HEK293 (cell line): Measurements from ENCODE around the gene ZNF831.

Experiments
- CTCF ChIA-PET: fragments of 350-600 bp; formaldehyde crosslinking; extraction: SDS; loops from one replicate; lab custom pipeline; 2021; ENCODE audit warnings: antibody characterized with exemption; lab: Yijun Ruan, JAX
- POLR2A ChIA-PET: fragments of 300-600 bp; formaldehyde crosslinking; extraction: SDS; loops from one replicate; lab custom pipeline; 2020; ENCODE audit warnings: antibody characterized with exemption, inconsistent platforms; lab: Yijun Ruan, JAX
- H3K27ac ChIP-seq: fragments of 200-500 bp; sonication (Bioruptor generic); 2 replicates; pipeline ENCODE4 v1.5.1; 2014; ENCODE audit warnings: low read depth, low read length, control low read depth, inconsistent platforms; ENCODE audit errors: extremely low read depth
- H3K36me3 ChIP-seq, 2 experiments: fragments of 200-500 bp in 1 of 2; sonication (Bioruptor generic) in 1 of 2; 1 replicate in 1 of 2; 2 replicates in 1 of 2; pipeline ENCODE4 v1.5.1; 2014 to 2017; ENCODE audit warnings: inconsistent platforms in 2 of 2, low read length in 2 of 2; ENCODE audit not compliant: control insufficient read depth in 2 of 2, insufficient read depth in 1 of 2
- H3K4me1 ChIP-seq: fragments of 200-500 bp; sonication (Bioruptor generic); 2 replicates; pipeline ENCODE4 v1.5.1; 2014; ENCODE audit warnings: mild to moderate bottlenecking, low read length, inconsistent platforms; ENCODE audit not compliant: control insufficient read depth, insufficient read depth
- H3K4me3 ChIP-seq: 2 replicates; pipeline ENCODE4 v1.5.1; 2011; ENCODE audit warnings: low read depth, mild to moderate bottlenecking, control low read depth, low read length, moderate library complexity
- H3K9me3 ChIP-seq: fragments of 200-500 bp; sonication (Bioruptor generic); 2 replicates; pipeline ENCODE4 v1.5.1; 2014; ENCODE audit warnings: low read depth, low read length, inconsistent platforms; ENCODE audit not compliant: control insufficient read depth, insufficient read depth
- BCL6B ChIP-seq: fragments of 450-650 bp; formaldehyde crosslinking; IDR thresholded peaks from 2 replicates; pipeline ENCODE4 v1.5.1; 2017; ENCODE audit warnings: missing biosample characterization, missing genetic modification characterization
- CTCF ChIP-seq: fragments of 450-650 bp; formaldehyde crosslinking; IDR thresholded peaks from 2 replicates; pipeline ENCODE4 v1.5.1; 2016; ENCODE audit warnings: missing biosample characterization, missing genetic modification characterization
- HOXA7 ChIP-seq: sonication (generic); formaldehyde crosslinking; IDR thresholded peaks from 2 replicates; pipeline ENCODE4 v1.8.1; 2022; ENCODE audit warnings: missing genetic modification reagents, borderline replicate concordance
- MZF1 ChIP-seq: fragments of 450-650 bp; formaldehyde crosslinking; IDR thresholded peaks from 2 replicates; pipeline ENCODE4 v1.5.1; 2017; ENCODE audit warnings: missing biosample characterization, missing genetic modification characterization, borderline replicate concordance
- PRDM2 ChIP-seq: fragments of 450-650 bp; formaldehyde crosslinking; IDR thresholded peaks from 2 replicates; pipeline ENCODE4 v1.5.1; 2016; ENCODE audit warnings: missing biosample characterization, missing genetic modification characterization, borderline replicate concordance
- RBAK ChIP-seq: fragments of 450-650 bp; formaldehyde crosslinking; IDR thresholded peaks from 2 replicates; pipeline ENCODE4 v1.5.1; 2016; ENCODE audit warnings: missing biosample characterization, missing genetic modification characterization
- ZBTB1 ChIP-seq: fragments of 450-650 bp; formaldehyde crosslinking; IDR thresholded peaks from 2 replicates; pipeline ENCODE4 v1.5.1; 2016; ENCODE audit warnings: missing biosample characterization, missing genetic modification characterization
- ZFP3 ChIP-seq: fragments of 450-650 bp; formaldehyde crosslinking; IDR thresholded peaks from 2 replicates; pipeline ENCODE4 v1.5.1; 2016; ENCODE audit warnings: low read depth, missing biosample characterization, missing genetic modification characterization
- ZIC2 ChIP-seq: fragments of 450-650 bp; formaldehyde crosslinking; IDR thresholded peaks from 2 replicates; pipeline ENCODE4 v1.5.1; 2016; ENCODE audit warnings: missing biosample characterization, missing genetic modification characterization
- ZNF138 ChIP-seq: fragments of 450-650 bp; formaldehyde crosslinking; IDR thresholded peaks from 2 replicates; pipeline ENCODE4 v1.5.1; 2016; ENCODE audit warnings: missing biosample characterization, missing genetic modification characterization, borderline replicate concordance
- ZNF202 ChIP-seq: fragments of 450-650 bp; formaldehyde crosslinking; IDR thresholded peaks from 2 replicates; pipeline ENCODE4 v1.5.1; 2016; ENCODE audit warnings: missing biosample characterization, missing genetic modification characterization, borderline replicate concordance
- ZNF292 ChIP-seq: fragments of 450-650 bp; formaldehyde crosslinking; IDR thresholded peaks from 2 replicates; pipeline ENCODE4 v1.5.1; 2016; ENCODE audit warnings: low read depth, missing biosample characterization, missing genetic modification characterization, borderline replicate concordance
- ZNF354C ChIP-seq: fragments of 450-650 bp; formaldehyde crosslinking; IDR thresholded peaks from 2 replicates; pipeline ENCODE4 v1.5.1; 2016; ENCODE audit warnings: missing biosample characterization, missing genetic modification characterization, low read depth, borderline replicate concordance
- ZNF398 ChIP-seq: fragments of 450-650 bp; formaldehyde crosslinking; IDR thresholded peaks from 2 replicates; pipeline ENCODE4 v1.5.1; 2017; ENCODE audit warnings: missing biosample characterization, missing genetic modification characterization
- ZNF521 ChIP-seq: fragments of 450-650 bp; formaldehyde crosslinking; IDR thresholded peaks from 2 replicates; pipeline ENCODE4 v1.5.1; 2017; ENCODE audit warnings: missing biosample characterization, mild to moderate bottlenecking, missing genetic modification characterization
- ZNF549 ChIP-seq: fragments of 450-650 bp; IDR thresholded peaks from 2 replicates; pipeline ENCODE4 v1.5.1; 2018; ENCODE audit warnings: missing biosample characterization, missing genetic modification characterization, mild to moderate bottlenecking, inconsistent platforms, moderate library complexity
- ZNF571 ChIP-seq: fragments of 450-650 bp; formaldehyde crosslinking; IDR thresholded peaks from 2 replicates; pipeline ENCODE4 v1.5.0; 2017; ENCODE audit warnings: missing biosample characterization, missing genetic modification characterization
- ZNF580 ChIP-seq: fragments of 450-650 bp; formaldehyde crosslinking; IDR thresholded peaks from 2 replicates; pipeline ENCODE4 v1.5.1; 2016; ENCODE audit warnings: missing biosample characterization, missing genetic modification characterization
- ZNF600 ChIP-seq: fragments of 450-650 bp; formaldehyde crosslinking; IDR thresholded peaks from 2 replicates; pipeline ENCODE4 v1.5.1; 2016; ENCODE audit warnings: missing biosample characterization, missing genetic modification characterization
- ZNF624 ChIP-seq: fragments of 450-650 bp; formaldehyde crosslinking; IDR thresholded peaks from 2 replicates; pipeline ENCODE4 v1.5.1; 2017; ENCODE audit warnings: missing biosample characterization, missing genetic modification characterization
- ZNF843 ChIP-seq: fragments of 450-650 bp; formaldehyde crosslinking; IDR thresholded peaks from 2 replicates; pipeline ENCODE4 v1.5.1; 2016; ENCODE audit warnings: missing biosample characterization, missing genetic modification characterization
- ZSCAN23 ChIP-seq: fragments of 450-650 bp; formaldehyde crosslinking; IDR thresholded peaks from 2 replicates; pipeline ENCODE4 v1.5.1; 2016; ENCODE audit warnings: missing biosample characterization, missing genetic modification characterization

The ZNF831 gene

GRCh38 chr20:59183751-59184150 is 20.1 kb downstream of the ZNF831 start:
- ChIA-PET POLR2A (no interaction called here), CTCF (no interaction called here)
- Histone ChIP-seq H3K27ac (no peak overlapping the region), H3K36me3 (no peaks in the 10 kb centered on the region), H3K4me3 (no peak overlapping the region), H3K4me1 (no peaks in the 10 kb centered on the region), H3K9me3 (no peaks in the 10 kb centered on the region)
- TF ChIP-seq ZNF138 (tag by site-specific recombination) (no peak), ZNF292 (tag by site-specific recombination) (no peak), RBAK (tag by site-specific recombination) (no peak), ZNF202 (tag by site-specific recombination) (no peak), ZNF549 (tag by site-specific recombination) (no peak), ZNF624 (tag by site-specific recombination) (no peak), ZNF354C (tag by site-specific recombination) (no peak), ZNF600 (tag by site-specific recombination) (no peak), HOXA7 (CRISPR knock-in tag) (no peak)

GRCh38 chr20:59184880-59185447 is 21.3 kb downstream of the ZNF831 start:
- TF ChIP-seq ZNF580 (tag by site-specific recombination) (no peak), ZSCAN23 (tag by site-specific recombination) (no peak), ZNF843 (no peak), ZFP3 (tag by site-specific recombination) (no peak), CTCF (tag by site-specific recombination) (no peak), ZNF571 (no peak)
- H3K9me3 ChIP-seq: no peaks in the 10 kb centered on the region

GRCh38 chr20:59185809-59186208 is 22.2 kb downstream of the ZNF831 start:
- TF ChIP-seq ZNF398 (no peak), ZBTB1 (tag by site-specific recombination) (no peak), MZF1 (no peak), ZNF521 (tag by site-specific recombination) (no peak), BCL6B (tag by site-specific recombination) (no peak), PRDM2 (no peak), ZIC2 (tag by site-specific recombination) (peak; percentile 54)
- no peaks in the 10 kb centered on the region for H3K36me3 ChIP-seq
- H3K27ac ChIP-seq: no peak overlapping the region
- H3K4me3 ChIP-seq: no peak overlapping the region
- no peaks in the 10 kb centered on the region for H3K9me3 ChIP-seq
- H3K4me1 ChIP-seq: no peaks in the 10 kb centered on the region
- CTCF ChIA-PET: no interaction called here
- POLR2A ChIA-PET: no interaction called here

More at GRCh38 chr20:59184880-59185447, 21.3 kb downstream of the ZNF831 start:
- POLR2A ChIA-PET: no interaction called here
- Histone ChIP-seq H3K4me3 (no peak overlapping the region), H3K36me3 (no peaks in the 10 kb centered on the region), H3K4me1 (no peaks in the 10 kb centered on the region), H3K27ac (no peak overlapping the region)
- CTCF ChIA-PET: no interaction called here
